ENCODE measurements around the gene ZGPAT. TPM values are rescaled to one million over a fixed set of nuclear protein-coding genes. Genes with fewer than 3 reads are reported as not detected.

Gene ZGPAT
- total RNA-seq, 1 donor from 2014 or later: 28.0 TPM

GRCh38 chr20:63682384-63683139, 25.3 kb upstream of the ZGPAT start:
- H3K27me3 Mint-ChIP-seq (ENCODE audit: unreplicated experiment): no peaks in the 10 kb centered on the region
- no peak for DNase-seq (ENCODE audit: extremely low spot score, unreplicated experiment)
- H3K36me3 Mint-ChIP-seq (ENCODE audit: unreplicated experiment): peaks cover 2% of the 10 kb centered on the region
- peaks cover 43% of the 10 kb centered on the region for H3K4me1 Mint-ChIP-seq (ENCODE audit: unreplicated experiment)
- TF ChIP-seq CTCF (IDR thresholded peaks at IDR 0.05): no peak
- no peaks in the 10 kb centered on the region for H3K9me3 Mint-ChIP-seq (ENCODE audit: unreplicated experiment)
- H3K27ac Mint-ChIP-seq (ENCODE audit: unreplicated experiment): peak overlapping the region; percentile 88
- H3K4me3 Mint-ChIP-seq (ENCODE audit: unreplicated experiment): no peak overlapping the region

GRCh38 chr20:63685269-63686026, 22.4 kb upstream of the ZGPAT start:
- H3K27me3 Mint-ChIP-seq (ENCODE audit: unreplicated experiment): no peaks in the 10 kb centered on the region
- H3K4me1 Mint-ChIP-seq (ENCODE audit: unreplicated experiment): peaks cover 47% of the 10 kb centered on the region
- peak overlapping the region; percentile 47 for H3K27ac Mint-ChIP-seq (ENCODE audit: unreplicated experiment)
- no peak for TF ChIP-seq CTCF (IDR thresholded peaks at IDR 0.05)
- no peak for DNase-seq (ENCODE audit: extremely low spot score, unreplicated experiment)
- no peaks in the 10 kb centered on the region for H3K9me3 Mint-ChIP-seq (ENCODE audit: unreplicated experiment)
- H3K4me3 Mint-ChIP-seq (ENCODE audit: unreplicated experiment): no peak overlapping the region
- H3K36me3 Mint-ChIP-seq (ENCODE audit: unreplicated experiment): no peaks in the 10 kb centered on the region

- peaks cover 48% of the 10 kb centered on the region for H3K4me1 Mint-ChIP-seq (ENCODE audit: unreplicated experiment)
- H3K4me3 Mint-ChIP-seq (ENCODE audit: unreplicated experiment): no peak overlapping the region
- TF ChIP-seq CTCF (IDR thresholded peaks at IDR 0.05): no peak
- no peak for DNase-seq (ENCODE audit: extremely low spot score, unreplicated experiment)
- no peaks in the 10 kb centered on the region for H3K9me3 Mint-ChIP-seq (ENCODE audit: unreplicated experiment)
- no peaks in the 10 kb centered on the region for H3K27me3 Mint-ChIP-seq (ENCODE audit: unreplicated experiment)
- H3K36me3 Mint-ChIP-seq (ENCODE audit: unreplicated experiment): no peaks in the 10 kb centered on the region
- peak overlapping the region; percentile 90 for H3K27ac Mint-ChIP-seq (ENCODE audit: unreplicated experiment)
These were observed 21.7 kb upstream of the ZGPAT start for GRCh38 chr20:63686094-63686491.

GRCh38 chr20:63686492-63687321, 21.1 kb upstream of the ZGPAT start:
- TF ChIP-seq CTCF (IDR thresholded peaks at IDR 0.05): no peak
- peak overlapping the region; percentile 22 for H3K4me3 Mint-ChIP-seq (ENCODE audit: unreplicated experiment)
- H3K9me3 Mint-ChIP-seq (ENCODE audit: unreplicated experiment): no peaks in the 10 kb centered on the region
- no peaks in the 10 kb centered on the region for H3K36me3 Mint-ChIP-seq (ENCODE audit: unreplicated experiment)
- H3K27ac Mint-ChIP-seq (ENCODE audit: unreplicated experiment): peak overlapping the region; percentile 90
- DNase-seq (ENCODE audit: extremely low spot score, unreplicated experiment): no peak
- no peaks in the 10 kb centered on the region for H3K27me3 Mint-ChIP-seq (ENCODE audit: unreplicated experiment)
- peaks cover 53% of the 10 kb centered on the region for H3K4me1 Mint-ChIP-seq (ENCODE audit: unreplicated experiment)

Measured in osteocyte (in vitro differentiated cells).